WTC11 (cell line): ENCODE measurements around the gene CYP27B1. TPM values are rescaled to one million over a fixed set of nuclear protein-coding genes. Genes with fewer than 3 reads are reported as not detected.

ENCODE experiments used
- ATAC-seq: fragments of 200-7000 bp; cut with Tn5 transposase; 2 replicates; pipeline ENCODE4 v1.10.0; 2021; ENCODE audit warnings: mild to moderate bottlenecking, moderate library complexity
- CTCF ChIA-PET: fragments of 300-600 bp; sonication (Branson Sonifier 250); formaldehyde crosslinking; loops from one replicate; lab custom pipeline; 2021; ENCODE audit warnings: antibody characterized with exemption; lab: Charles Lee
- POLR2A ChIA-PET: fragments of 350-600 bp; sonication (Branson Sonifier 250); formaldehyde crosslinking; loops from one replicate; lab custom pipeline; 2021; ENCODE audit warnings: antibody characterized with exemption; lab: Charles Lee
- DNase-seq: peaks from one replicate; pipeline ENCODE4 v3.0.0; 2021; ENCODE audit warnings: low spot score
- H3K27ac Mint-ChIP-seq: 2 replicates; pipeline ENCODE4 v1.8.0; 2021; ENCODE audit warnings: mixed read lengths
- H3K27me3 Mint-ChIP-seq: 2 replicates; pipeline ENCODE4 v1.8.0; 2021; ENCODE audit warnings: low read depth, mild to moderate bottlenecking, moderate library complexity, mixed read lengths
- H3K36me3 Mint-ChIP-seq: 2 replicates; pipeline ENCODE4 v1.8.0; 2021; ENCODE audit warnings: mixed read lengths
- H3K4me1 Mint-ChIP-seq: 2 replicates; pipeline ENCODE4 v1.8.0; 2022; ENCODE audit warnings: mixed read lengths
- H3K4me3 Mint-ChIP-seq: 2 replicates; pipeline ENCODE4 v1.8.0; 2021; ENCODE audit warnings: mild to moderate bottlenecking, moderate library complexity, mixed read lengths
- H3K9me3 Mint-ChIP-seq: 2 replicates; pipeline ENCODE4 v1.8.0; 2021; ENCODE audit warnings: mixed read lengths
- ATF3 ChIP-seq: sonication (generic); formaldehyde crosslinking; conservative IDR thresholded peaks from 2 replicates; pipeline ENCODE4 v1.8.1; 2022; ENCODE audit warnings: mild to moderate bottlenecking, missing genetic modification reagents
- CBFB ChIP-seq: sonication (generic); formaldehyde crosslinking; IDR thresholded peaks from 2 replicates; pipeline ENCODE4 v1.8.1; 2022; ENCODE audit warnings: mild to moderate bottlenecking, low read depth, missing genetic modification reagents
- CREM ChIP-seq: sonication (generic); formaldehyde crosslinking; IDR thresholded peaks from 2 replicates; pipeline ENCODE4 v1.8.1; 2022; ENCODE audit warnings: mild to moderate bottlenecking, missing genetic modification reagents, moderate library complexity
- E2F4 ChIP-seq: sonication (generic); formaldehyde crosslinking; IDR thresholded peaks from 2 replicates; pipeline ENCODE4 v1.8.1; 2022; ENCODE audit warnings: low read depth, mild to moderate bottlenecking, moderate library complexity, missing genetic modification reagents, borderline replicate concordance
- ELF4 ChIP-seq: sonication (generic); formaldehyde crosslinking; IDR thresholded peaks from 2 replicates; pipeline ENCODE4 v1.8.1; 2022; ENCODE audit warnings: low read depth, mild to moderate bottlenecking, moderate library complexity, missing genetic modification reagents
- FOXP1 ChIP-seq: sonication (generic); formaldehyde crosslinking; IDR thresholded peaks from 2 replicates; pipeline ENCODE4 v1.8.0; 2022; ENCODE audit warnings: missing genetic modification reagents, mild to moderate bottlenecking, moderate library complexity, borderline replicate concordance
- GRHL2 ChIP-seq: fragments of 250-450 bp; sonication (Bioruptor Pico); IDR thresholded peaks from 2 replicates; pipeline ENCODE4 v1.8.0; 2022; ENCODE audit warnings: mild to moderate bottlenecking, moderate library complexity; ENCODE audit not compliant: insufficient replicate concordance, severe bottlenecking
- IRF1 ChIP-seq: sonication (generic); formaldehyde crosslinking; IDR thresholded peaks from 2 replicates; pipeline ENCODE4 v1.8.0; 2023; ENCODE audit warnings: missing genetic modification reagents
- NFATC4 ChIP-seq: fragments of 250-450 bp; sonication (Bioruptor Pico); IDR thresholded peaks from 2 replicates; pipeline ENCODE4 v1.9.0; 2021; ENCODE audit warnings: mild to moderate bottlenecking
- OVOL2 ChIP-seq: fragments of 250-450 bp; sonication (Bioruptor Pico); IDR thresholded peaks from 2 replicates; pipeline ENCODE4 v1.9.0; 2021; ENCODE audit warnings: mild to moderate bottlenecking, borderline replicate concordance
- SMAD3 ChIP-seq: sonication (generic); formaldehyde crosslinking; IDR thresholded peaks from 2 replicates; pipeline ENCODE4 v1.8.0; 2022; ENCODE audit warnings: missing genetic modification reagents, mild to moderate bottlenecking, borderline replicate concordance
- SMAD4 ChIP-seq: sonication (generic); formaldehyde crosslinking; IDR thresholded peaks from 2 replicates; pipeline ENCODE4 v1.8.0; 2022; ENCODE audit warnings: mild to moderate bottlenecking, missing genetic modification reagents
- SOX15 ChIP-seq: fragments of 250-450 bp; sonication (Bioruptor Pico); IDR thresholded peaks from 2 replicates; pipeline ENCODE4 v1.9.0; 2021; ENCODE audit warnings: mild to moderate bottlenecking
- SP1 ChIP-seq: sonication (generic); formaldehyde crosslinking; conservative IDR thresholded peaks from 2 replicates; pipeline ENCODE4 v1.8.1; 2022; ENCODE audit warnings: missing genetic modification reagents
- USF1 ChIP-seq: sonication (generic); formaldehyde crosslinking; IDR thresholded peaks from 2 replicates; pipeline ENCODE4 v1.8.0; 2022; ENCODE audit warnings: mild to moderate bottlenecking, missing genetic modification reagents
- ZMAT4 ChIP-seq: fragments of 250-450 bp; sonication (Bioruptor Pico); IDR thresholded peaks from 2 replicates; pipeline ENCODE4 v1.9.0; 2021; ENCODE audit warnings: mild to moderate bottlenecking
- total RNA-seq: library from RNA; stranded (reverse); gene quantifications from 3 replicates; pipeline ENCODE4 v1.2.3, GENCODE V29; 2021
- TF ChIP-seq, protein P1 (sequence below): sonication (generic); formaldehyde crosslinking; IDR thresholded peaks from 2 replicates; pipeline ENCODE4 v1.8.1; 2023; ENCODE audit warnings: mild to moderate bottlenecking, missing genetic modification reagents, moderate library complexity
- TF ChIP-seq, protein P2 (sequence below): sonication (generic); formaldehyde crosslinking; IDR thresholded peaks from 2 replicates; pipeline ENCODE4 v1.8.1; 2023; ENCODE audit warnings: mild to moderate bottlenecking, missing genetic modification reagents
- TF ChIP-seq, protein P3 (sequence below): sonication (generic); formaldehyde crosslinking; conservative IDR thresholded peaks from 2 replicates; pipeline ENCODE4 v1.8.1; 2023; ENCODE audit warnings: mild to moderate bottlenecking, low read depth, missing genetic modification reagents, moderate library complexity
- TF ChIP-seq, protein P4 (sequence below): sonication (generic); formaldehyde crosslinking; IDR thresholded peaks from 2 replicates; pipeline ENCODE4 v1.8.1; 2022; ENCODE audit warnings: mild to moderate bottlenecking, missing genetic modification reagents, moderate library complexity, borderline replicate concordance
- TF ChIP-seq, protein P5 (sequence below): sonication (generic); formaldehyde crosslinking; IDR thresholded peaks from 2 replicates; pipeline ENCODE4 v1.8.1; 2023; ENCODE audit warnings: mild to moderate bottlenecking, missing genetic modification reagents

CYP27B1 gene
- total RNA-seq, 1 experiment from 2014 or later = 2.1 TPM

DNA sequence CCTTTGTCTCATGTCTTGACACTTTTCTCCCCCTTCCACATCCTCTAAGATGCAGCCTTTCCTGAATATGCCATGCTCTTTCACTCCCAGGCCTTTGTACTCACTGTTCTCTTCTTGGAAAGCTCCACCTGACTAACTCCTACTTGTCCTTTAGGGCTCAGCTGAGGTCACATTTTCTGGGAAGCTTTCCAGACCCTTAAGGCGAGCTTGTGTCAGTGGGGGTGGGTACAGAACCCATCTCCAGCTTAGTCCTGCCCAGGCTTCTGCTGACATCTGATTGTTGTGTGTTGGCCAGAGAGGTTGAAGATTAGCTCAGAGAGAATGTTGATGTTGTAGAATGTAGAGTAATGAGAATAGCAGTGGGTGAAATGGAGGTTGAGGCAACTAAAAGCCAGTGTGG is 12.9 kb upstream of the CYP27B1 start (continued):
- no peak for TF ChIP-seq ELF4
- no peak for TF ChIP-seq SOX15 (CRISPR knock-in tag)
- TF ChIP-seq CBFB (CRISPR knock-in tag) = no peak
- TF ChIP-seq SMAD3 (CRISPR knock-in tag) = no peak
- TF ChIP-seq OVOL2 (CRISPR knock-in tag) = no peak
- TF ChIP-seq IRF1 (CRISPR knock-in tag) = no peak
- TF ChIP-seq SP1 (CRISPR knock-in tag) = no peak
- TF ChIP-seq, protein P1, sequence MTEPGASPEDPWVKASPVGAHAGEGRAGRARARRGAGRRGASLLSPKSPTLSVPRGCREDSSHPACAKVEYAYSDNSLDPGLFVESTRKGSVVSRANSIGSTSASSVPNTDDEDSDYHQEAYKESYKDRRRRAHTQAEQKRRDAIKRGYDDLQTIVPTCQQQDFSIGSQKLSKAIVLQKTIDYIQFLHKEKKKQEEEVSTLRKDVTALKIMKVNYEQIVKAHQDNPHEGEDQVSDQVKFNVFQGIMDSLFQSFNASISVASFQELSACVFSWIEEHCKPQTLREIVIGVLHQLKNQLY (CRISPR knock-in tag) = no peak
- TF ChIP-seq, protein P2, sequence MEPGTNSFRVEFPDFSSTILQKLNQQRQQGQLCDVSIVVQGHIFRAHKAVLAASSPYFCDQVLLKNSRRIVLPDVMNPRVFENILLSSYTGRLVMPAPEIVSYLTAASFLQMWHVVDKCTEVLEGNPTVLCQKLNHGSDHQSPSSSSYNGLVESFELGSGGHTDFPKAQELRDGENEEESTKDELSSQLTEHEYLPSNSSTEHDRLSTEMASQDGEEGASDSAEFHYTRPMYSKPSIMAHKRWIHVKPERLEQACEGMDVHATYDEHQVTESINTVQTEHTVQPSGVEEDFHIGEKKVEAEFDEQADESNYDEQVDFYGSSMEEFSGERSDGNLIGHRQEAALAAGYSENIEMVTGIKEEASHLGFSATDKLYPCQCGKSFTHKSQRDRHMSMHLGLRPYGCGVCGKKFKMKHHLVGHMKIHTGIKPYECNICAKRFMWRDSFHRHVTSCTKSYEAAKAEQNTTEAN (CRISPR knock-in tag) = no peak
- TF ChIP-seq, protein P3, sequence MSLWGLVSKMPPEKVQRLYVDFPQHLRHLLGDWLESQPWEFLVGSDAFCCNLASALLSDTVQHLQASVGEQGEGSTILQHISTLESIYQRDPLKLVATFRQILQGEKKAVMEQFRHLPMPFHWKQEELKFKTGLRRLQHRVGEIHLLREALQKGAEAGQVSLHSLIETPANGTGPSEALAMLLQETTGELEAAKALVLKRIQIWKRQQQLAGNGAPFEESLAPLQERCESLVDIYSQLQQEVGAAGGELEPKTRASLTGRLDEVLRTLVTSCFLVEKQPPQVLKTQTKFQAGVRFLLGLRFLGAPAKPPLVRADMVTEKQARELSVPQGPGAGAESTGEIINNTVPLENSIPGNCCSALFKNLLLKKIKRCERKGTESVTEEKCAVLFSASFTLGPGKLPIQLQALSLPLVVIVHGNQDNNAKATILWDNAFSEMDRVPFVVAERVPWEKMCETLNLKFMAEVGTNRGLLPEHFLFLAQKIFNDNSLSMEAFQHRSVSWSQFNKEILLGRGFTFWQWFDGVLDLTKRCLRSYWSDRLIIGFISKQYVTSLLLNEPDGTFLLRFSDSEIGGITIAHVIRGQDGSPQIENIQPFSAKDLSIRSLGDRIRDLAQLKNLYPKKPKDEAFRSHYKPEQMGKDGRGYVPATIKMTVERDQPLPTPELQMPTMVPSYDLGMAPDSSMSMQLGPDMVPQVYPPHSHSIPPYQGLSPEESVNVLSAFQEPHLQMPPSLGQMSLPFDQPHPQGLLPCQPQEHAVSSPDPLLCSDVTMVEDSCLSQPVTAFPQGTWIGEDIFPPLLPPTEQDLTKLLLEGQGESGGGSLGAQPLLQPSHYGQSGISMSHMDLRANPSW (CRISPR knock-in tag) = no peak
- no peak for TF ChIP-seq ATF3 (CRISPR knock-in tag)

DNA sequence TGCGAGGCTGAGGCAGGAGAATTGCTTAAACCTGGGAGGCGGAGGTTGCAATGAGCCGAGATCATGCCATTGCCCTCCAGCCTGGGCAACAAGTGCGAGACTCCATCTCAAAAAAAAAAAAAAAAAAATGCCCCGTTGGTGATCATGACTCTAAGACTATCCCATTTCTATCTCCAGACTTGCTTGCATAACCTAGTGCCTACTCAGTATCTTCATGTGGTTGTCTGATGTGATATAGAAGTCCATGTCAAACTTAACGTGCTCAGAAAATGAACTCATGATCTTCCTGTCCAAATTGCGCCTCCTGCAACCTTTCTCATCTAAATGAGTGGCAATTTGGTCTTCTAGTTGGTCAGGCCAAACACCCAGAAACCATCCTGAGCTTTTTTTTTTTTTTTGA is 11.0 kb upstream of the CYP27B1 start:
- DNase-seq (no peak), ATAC-seq (no peak)
- no peak overlapping the region for H3K27ac Mint-ChIP-seq
- TF ChIP-seq CREM (CRISPR knock-in tag) (no peak), SMAD4 (CRISPR knock-in tag) (no peak), GRHL2 (no peak), ZMAT4 (CRISPR knock-in tag) (no peak)
- TF ChIP-seq, protein P4, sequence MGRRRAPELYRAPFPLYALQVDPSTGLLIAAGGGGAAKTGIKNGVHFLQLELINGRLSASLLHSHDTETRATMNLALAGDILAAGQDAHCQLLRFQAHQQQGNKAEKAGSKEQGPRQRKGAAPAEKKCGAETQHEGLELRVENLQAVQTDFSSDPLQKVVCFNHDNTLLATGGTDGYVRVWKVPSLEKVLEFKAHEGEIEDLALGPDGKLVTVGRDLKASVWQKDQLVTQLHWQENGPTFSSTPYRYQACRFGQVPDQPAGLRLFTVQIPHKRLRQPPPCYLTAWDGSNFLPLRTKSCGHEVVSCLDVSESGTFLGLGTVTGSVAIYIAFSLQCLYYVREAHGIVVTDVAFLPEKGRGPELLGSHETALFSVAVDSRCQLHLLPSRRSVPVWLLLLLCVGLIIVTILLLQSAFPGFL (CRISPR knock-in tag) = no peak
- TF ChIP-seq, all 79 proteins: peak for 0
- ChIA-PET POLR2A (interaction anchor here (0.7 kb wide), 1 partner anchor 66 kb away, joined by 3 read pairs; no protein-coding TSS in a partner anchor), CTCF (interaction anchor here (0.7 to 1.0 kb wide), 2 partner anchors 21 kb away, joined by 3 to 5 read pairs; no protein-coding TSS in a partner anchor)
- peaks cover 1% of the 10 kb centered on the region; the same call in 1 of the 2 replicates for H3K4me1 Mint-ChIP-seq
- H3K9me3 Mint-ChIP-seq = no peaks in the 10 kb centered on the region
- H3K4me3 Mint-ChIP-seq = no peak overlapping the region
- peaks cover 2% of the 10 kb centered on the region; the same call in 1 of the 2 replicates for H3K36me3 Mint-ChIP-seq
- peaks cover 13% of the 10 kb centered on the region for H3K27me3 Mint-ChIP-seq

GRCh38 chr12:57777367-57777766 is 10.5 kb upstream of the CYP27B1 start:
- H3K4me1 Mint-ChIP-seq = peaks cover 2% of the 10 kb centered on the region; the same call in 1 of the 2 replicates
- peaks cover 16% of the 10 kb centered on the region for H3K27me3 Mint-ChIP-seq
- no peaks in the 10 kb centered on the region for H3K9me3 Mint-ChIP-seq
- no peak overlapping the region for H3K27ac Mint-ChIP-seq
- CTCF ChIA-PET = interaction anchor here (0.7 kb wide), 1 partner anchor 20 kb away, joined by 3 read pairs; no protein-coding TSS in a partner anchor
- no peak for DNase-seq
- ATAC-seq = no peak
- H3K4me3 Mint-ChIP-seq = no peak overlapping the region
- H3K36me3 Mint-ChIP-seq = no peaks in the 10 kb centered on the region
- POLR2A ChIA-PET = no interaction called here
- TF ChIP-seq USF1 (CRISPR knock-in tag) (no peak), NFATC4 (no peak), E2F4 (CRISPR knock-in tag) (no peak), FOXP1 (no peak)
- TF ChIP-seq, protein P5, sequence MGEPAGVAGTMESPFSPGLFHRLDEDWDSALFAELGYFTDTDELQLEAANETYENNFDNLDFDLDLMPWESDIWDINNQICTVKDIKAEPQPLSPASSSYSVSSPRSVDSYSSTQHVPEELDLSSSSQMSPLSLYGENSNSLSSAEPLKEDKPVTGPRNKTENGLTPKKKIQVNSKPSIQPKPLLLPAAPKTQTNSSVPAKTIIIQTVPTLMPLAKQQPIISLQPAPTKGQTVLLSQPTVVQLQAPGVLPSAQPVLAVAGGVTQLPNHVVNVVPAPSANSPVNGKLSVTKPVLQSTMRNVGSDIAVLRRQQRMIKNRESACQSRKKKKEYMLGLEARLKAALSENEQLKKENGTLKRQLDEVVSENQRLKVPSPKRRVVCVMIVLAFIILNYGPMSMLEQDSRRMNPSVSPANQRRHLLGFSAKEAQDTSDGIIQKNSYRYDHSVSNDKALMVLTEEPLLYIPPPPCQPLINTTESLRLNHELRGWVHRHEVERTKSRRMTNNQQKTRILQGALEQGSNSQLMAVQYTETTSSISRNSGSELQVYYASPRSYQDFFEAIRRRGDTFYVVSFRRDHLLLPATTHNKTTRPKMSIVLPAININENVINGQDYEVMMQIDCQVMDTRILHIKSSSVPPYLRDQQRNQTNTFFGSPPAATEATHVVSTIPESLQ = no peak
